HepG2 (cell line): ENCODE measurements around the gene TPSAB1.
"Not testable (repeated sequence)": the region's sequence is repeated elsewhere in the genome, so short reads cannot be mapped to it uniquely, and the experiment has no call there.

Experiments used
- ZNF124 ChIP-seq: sonication (generic); formaldehyde crosslinking; IDR thresholded peaks from 2 replicates; pipeline ENCODE4 v1.4.0; 2020; ENCODE audit warnings: missing genetic modification reagents
- TF ChIP-seq, protein P1 (sequence below): sonication (generic); formaldehyde crosslinking; IDR thresholded peaks from 2 replicates; pipeline ENCODE4 v1.5.0; 2020; ENCODE audit warnings: mild to moderate bottlenecking, missing genetic modification reagents, moderate library complexity

DNA sequence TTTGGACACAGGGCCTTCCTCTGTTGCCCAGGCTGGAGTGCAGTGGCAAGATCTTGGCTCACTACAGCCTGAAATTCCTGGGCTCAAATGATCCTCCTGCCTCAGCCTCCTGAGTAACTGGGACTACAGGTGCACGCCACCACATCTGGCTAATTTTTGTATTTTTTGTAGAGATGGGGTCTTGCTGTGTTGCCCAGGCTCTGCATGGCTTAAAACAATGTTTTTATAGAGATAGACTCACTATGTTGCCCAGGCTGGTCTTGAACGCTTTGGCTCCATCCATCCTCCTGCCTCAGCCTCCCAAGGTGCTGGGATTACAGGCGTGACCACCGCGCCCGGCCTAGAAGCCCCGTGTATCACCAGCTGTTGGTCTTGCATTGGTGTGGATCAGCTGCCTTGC, 28.9 kb downstream of the TPSAB1 start:
- TF ChIP-seq, protein P1, sequence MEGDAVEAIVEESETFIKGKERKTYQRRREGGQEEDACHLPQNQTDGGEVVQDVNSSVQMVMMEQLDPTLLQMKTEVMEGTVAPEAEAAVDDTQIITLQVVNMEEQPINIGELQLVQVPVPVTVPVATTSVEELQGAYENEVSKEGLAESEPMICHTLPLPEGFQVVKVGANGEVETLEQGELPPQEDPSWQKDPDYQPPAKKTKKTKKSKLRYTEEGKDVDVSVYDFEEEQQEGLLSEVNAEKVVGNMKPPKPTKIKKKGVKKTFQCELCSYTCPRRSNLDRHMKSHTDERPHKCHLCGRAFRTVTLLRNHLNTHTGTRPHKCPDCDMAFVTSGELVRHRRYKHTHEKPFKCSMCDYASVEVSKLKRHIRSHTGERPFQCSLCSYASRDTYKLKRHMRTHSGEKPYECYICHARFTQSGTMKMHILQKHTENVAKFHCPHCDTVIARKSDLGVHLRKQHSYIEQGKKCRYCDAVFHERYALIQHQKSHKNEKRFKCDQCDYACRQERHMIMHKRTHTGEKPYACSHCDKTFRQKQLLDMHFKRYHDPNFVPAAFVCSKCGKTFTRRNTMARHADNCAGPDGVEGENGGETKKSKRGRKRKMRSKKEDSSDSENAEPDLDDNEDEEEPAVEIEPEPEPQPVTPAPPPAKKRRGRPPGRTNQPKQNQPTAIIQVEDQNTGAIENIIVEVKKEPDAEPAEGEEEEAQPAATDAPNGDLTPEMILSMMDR (CRISPR knock-in tag) = not testable (repeated sequence)
- TF ChIP-seq ZNF124 = not testable (repeated sequence)
